HEK293 (cell line): ENCODE measurements around the gene KY.

Experiments used
- CTCF ChIA-PET: fragments of 350-600 bp; formaldehyde crosslinking; extraction: SDS; loops from one replicate; lab custom pipeline; 2021; ENCODE audit warnings: antibody characterized with exemption; lab: Yijun Ruan, JAX
- POLR2A ChIA-PET: fragments of 300-600 bp; formaldehyde crosslinking; extraction: SDS; loops from one replicate; lab custom pipeline; 2020; ENCODE audit warnings: antibody characterized with exemption, inconsistent platforms; lab: Yijun Ruan, JAX
- H3K27ac ChIP-seq: fragments of 200-500 bp; sonication (Bioruptor generic); 2 replicates; pipeline ENCODE4 v1.5.1; 2014; ENCODE audit warnings: low read depth, low read length, control low read depth, inconsistent platforms; ENCODE audit errors: extremely low read depth
- H3K36me3 ChIP-seq, 2 experiments: fragments of 200-500 bp in 1 of 2; sonication (Bioruptor generic) in 1 of 2; 1 replicate in 1 of 2; 2 replicates in 1 of 2; pipeline ENCODE4 v1.5.1; 2014 to 2017; ENCODE audit warnings: inconsistent platforms in 2 of 2, low read length in 2 of 2; ENCODE audit not compliant: control insufficient read depth in 2 of 2, insufficient read depth in 1 of 2
- H3K4me1 ChIP-seq: fragments of 200-500 bp; sonication (Bioruptor generic); 2 replicates; pipeline ENCODE4 v1.5.1; 2014; ENCODE audit warnings: mild to moderate bottlenecking, low read length, inconsistent platforms; ENCODE audit not compliant: control insufficient read depth, insufficient read depth
- H3K4me3 ChIP-seq: 2 replicates; pipeline ENCODE4 v1.5.1; 2011; ENCODE audit warnings: low read depth, mild to moderate bottlenecking, control low read depth, low read length, moderate library complexity
- H3K9me3 ChIP-seq: fragments of 200-500 bp; sonication (Bioruptor generic); 2 replicates; pipeline ENCODE4 v1.5.1; 2014; ENCODE audit warnings: low read depth, low read length, inconsistent platforms; ENCODE audit not compliant: control insufficient read depth, insufficient read depth
- MEIS1 ChIP-seq: sonication (generic); formaldehyde crosslinking; IDR thresholded peaks from 2 replicates; pipeline ENCODE4 v1.8.1; 2022; ENCODE audit warnings: missing genetic modification reagents, mild to moderate bottlenecking, borderline replicate concordance
- REPIN1 ChIP-seq: fragments of 450-650 bp; formaldehyde crosslinking; IDR thresholded peaks from 2 replicates; pipeline ENCODE4 v1.5.1; 2017; ENCODE audit warnings: missing biosample characterization, missing genetic modification characterization, low read depth
- ZNF2 ChIP-seq: fragments of 450-650 bp; formaldehyde crosslinking; IDR thresholded peaks from 2 replicates; pipeline ENCODE4 v1.5.1; 2016; ENCODE audit warnings: missing biosample characterization, missing genetic modification characterization
- ZNF239 ChIP-seq: fragments of 450-650 bp; formaldehyde crosslinking; IDR thresholded peaks from 2 replicates; pipeline ENCODE4 v1.5.1; 2016; ENCODE audit warnings: missing biosample characterization, missing genetic modification characterization
- ZNF274 ChIP-seq, 2 experiments: fragments of 200-500 bp in 1 of 2; fragments of 450-650 bp in 1 of 2; sonication (Bioruptor generic) in 1 of 2; formaldehyde crosslinking in 1 of 2; IDR thresholded peaks; 2 replicates each; pipeline versions ENCODE4 v1.5.1 to v1.6.1; 2014 to 2016; ENCODE audit warnings: borderline replicate concordance in 1 of 2, inconsistent platforms in 1 of 2, low read length in 1 of 2, missing biosample characterization in 1 of 2, missing genetic modification characterization in 1 of 2
- ZNF37A ChIP-seq: fragments of 450-650 bp; IDR thresholded peaks from 2 replicates; pipeline ENCODE4 v1.5.1; 2018; ENCODE audit warnings: missing biosample characterization, missing genetic modification characterization
- ZNF544 ChIP-seq: fragments of 450-650 bp; formaldehyde crosslinking; IDR thresholded peaks from 2 replicates; pipeline ENCODE4 v1.5.0; 2017; ENCODE audit warnings: missing biosample characterization, missing genetic modification characterization
- ZNF561 ChIP-seq: fragments of 450-650 bp; IDR thresholded peaks from 2 replicates; pipeline ENCODE4 v1.5.1; 2018; ENCODE audit warnings: missing biosample characterization, missing genetic modification characterization, borderline replicate concordance
- ZNF610 ChIP-seq: fragments of 450-650 bp; formaldehyde crosslinking; IDR thresholded peaks from 2 replicates; pipeline ENCODE4 v1.5.1; 2016; ENCODE audit warnings: missing biosample characterization, missing genetic modification characterization, borderline replicate concordance
- ZNF654 ChIP-seq: fragments of 450-650 bp; formaldehyde crosslinking; IDR thresholded peaks from 2 replicates; pipeline ENCODE4 v1.5.1; 2016; ENCODE audit warnings: low read depth, missing biosample characterization, missing genetic modification characterization
- ZNF677 ChIP-seq: fragments of 450-650 bp; IDR thresholded peaks from 2 replicates; pipeline ENCODE4 v1.5.0; 2018; ENCODE audit warnings: missing biosample characterization, mild to moderate bottlenecking, missing genetic modification characterization, moderate library complexity
- TF ChIP-seq, protein P1 (sequence below): fragments of 450-650 bp; formaldehyde crosslinking; IDR thresholded peaks from 2 replicates; pipeline ENCODE4 v1.5.1; 2017; ENCODE audit warnings: missing biosample characterization, missing genetic modification characterization
- TF ChIP-seq, protein P2 (sequence below): fragments of 450-650 bp; formaldehyde crosslinking; IDR thresholded peaks from 2 replicates; pipeline ENCODE4 v1.5.1; 2016; ENCODE audit warnings: missing biosample characterization, missing genetic modification characterization
- TF ChIP-seq, protein P3 (sequence below): fragments of 450-650 bp; formaldehyde crosslinking; IDR thresholded peaks from 2 replicates; pipeline ENCODE4 v1.5.1; 2017; ENCODE audit warnings: missing biosample characterization, missing genetic modification characterization
- TF ChIP-seq, protein P4 (sequence below): fragments of 450-650 bp; formaldehyde crosslinking; IDR thresholded peaks from 2 replicates; pipeline ENCODE4 v1.5.1; 2016; ENCODE audit warnings: missing biosample characterization, missing genetic modification characterization
- TF ChIP-seq, protein P5 (sequence below): fragments of 450-650 bp; formaldehyde crosslinking; IDR thresholded peaks from 2 replicates; pipeline ENCODE4 v1.5.1; 2017; ENCODE audit warnings: missing biosample characterization, missing genetic modification characterization
- TF ChIP-seq, protein P6 (sequence below): fragments of 450-650 bp; formaldehyde crosslinking; IDR thresholded peaks from 2 replicates; pipeline ENCODE4 v1.5.1; 2016; ENCODE audit warnings: missing biosample characterization, missing genetic modification characterization

The KY gene

DNA sequence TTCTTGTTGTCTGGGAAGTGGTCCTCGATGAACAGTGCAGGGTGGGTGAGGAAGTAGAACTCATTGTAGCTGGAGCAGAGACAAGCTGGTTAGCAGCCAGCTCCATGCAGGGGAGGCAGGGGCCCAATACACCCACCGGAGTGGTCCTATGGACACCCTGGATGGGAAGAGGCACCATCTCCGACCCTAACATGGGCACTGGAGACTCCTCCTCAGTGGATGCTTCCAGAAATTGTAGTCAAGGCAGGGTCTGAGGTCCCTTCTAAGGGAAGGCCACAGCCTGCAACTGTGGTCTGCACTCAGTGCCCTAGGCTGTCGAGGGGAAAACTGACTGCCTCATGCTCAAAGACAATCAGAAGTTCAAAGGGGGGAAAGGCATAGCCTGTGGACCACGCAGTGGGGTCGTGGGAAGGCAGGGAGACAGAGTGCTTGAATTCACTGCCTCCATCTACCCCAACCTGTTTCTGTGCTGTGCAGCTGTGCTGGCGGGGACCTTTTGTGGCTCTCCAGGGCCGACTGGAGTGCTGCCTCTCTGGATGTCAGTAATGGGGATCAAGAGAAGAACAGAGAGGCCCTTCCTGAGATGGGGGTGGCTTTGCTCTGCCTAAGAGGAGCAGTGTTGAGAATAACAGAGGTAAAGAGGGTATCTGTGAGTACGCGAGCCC is 41.9 kb downstream of the KY start:
- ChIA-PET CTCF (interaction anchor here (1.2 kb wide), 1 partner anchor 895 kb away, joined by 5 read pairs; no protein-coding TSS in a partner anchor), POLR2A (no interaction called here)
- TF ChIP-seq, protein P1, sequence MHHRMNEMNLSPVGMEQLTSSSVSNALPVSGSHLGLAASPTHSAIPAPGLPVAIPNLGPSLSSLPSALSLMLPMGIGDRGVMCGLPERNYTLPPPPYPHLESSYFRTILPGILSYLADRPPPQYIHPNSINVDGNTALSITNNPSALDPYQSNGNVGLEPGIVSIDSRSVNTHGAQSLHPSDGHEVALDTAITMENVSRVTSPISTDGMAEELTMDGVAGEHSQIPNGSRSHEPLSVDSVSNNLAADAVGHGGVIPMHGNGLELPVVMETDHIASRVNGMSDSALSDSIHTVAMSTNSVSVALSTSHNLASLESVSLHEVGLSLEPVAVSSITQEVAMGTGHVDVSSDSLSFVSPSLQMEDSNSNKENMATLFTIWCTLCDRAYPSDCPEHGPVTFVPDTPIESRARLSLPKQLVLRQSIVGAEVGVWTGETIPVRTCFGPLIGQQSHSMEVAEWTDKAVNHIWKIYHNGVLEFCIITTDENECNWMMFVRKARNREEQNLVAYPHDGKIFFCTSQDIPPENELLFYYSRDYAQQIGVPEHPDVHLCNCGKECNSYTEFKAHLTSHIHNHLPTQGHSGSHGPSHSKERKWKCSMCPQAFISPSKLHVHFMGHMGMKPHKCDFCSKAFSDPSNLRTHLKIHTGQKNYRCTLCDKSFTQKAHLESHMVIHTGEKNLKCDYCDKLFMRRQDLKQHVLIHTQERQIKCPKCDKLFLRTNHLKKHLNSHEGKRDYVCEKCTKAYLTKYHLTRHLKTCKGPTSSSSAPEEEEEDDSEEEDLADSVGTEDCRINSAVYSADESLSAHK (tag by site-specific recombination), result no peak
- no peak for TF ChIP-seq ZNF37A (tag by site-specific recombination)
- TF ChIP-seq ZNF561 (tag by site-specific recombination), result no peak
- TF ChIP-seq, protein P2, sequence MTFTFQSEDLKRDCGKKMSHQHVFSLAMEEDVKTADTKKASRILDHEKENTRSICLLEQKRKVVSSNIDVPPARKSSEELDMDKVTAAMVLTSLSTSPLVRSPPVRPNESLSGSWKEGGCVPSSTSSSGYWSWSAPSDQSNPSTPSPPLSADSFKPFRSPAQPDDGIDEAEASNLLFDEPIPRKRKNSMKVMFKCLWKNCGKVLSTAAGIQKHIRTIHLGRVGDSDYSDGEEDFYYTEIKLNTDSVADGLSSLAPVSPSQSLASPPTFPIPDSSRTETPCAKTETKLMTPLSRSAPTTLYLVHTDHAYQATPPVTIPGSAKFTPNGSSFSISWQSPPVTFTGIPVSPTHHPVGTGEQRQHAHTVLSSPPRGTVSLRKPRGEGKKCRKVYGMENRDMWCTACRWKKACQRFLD, result no peak
- TF ChIP-seq, protein P3, sequence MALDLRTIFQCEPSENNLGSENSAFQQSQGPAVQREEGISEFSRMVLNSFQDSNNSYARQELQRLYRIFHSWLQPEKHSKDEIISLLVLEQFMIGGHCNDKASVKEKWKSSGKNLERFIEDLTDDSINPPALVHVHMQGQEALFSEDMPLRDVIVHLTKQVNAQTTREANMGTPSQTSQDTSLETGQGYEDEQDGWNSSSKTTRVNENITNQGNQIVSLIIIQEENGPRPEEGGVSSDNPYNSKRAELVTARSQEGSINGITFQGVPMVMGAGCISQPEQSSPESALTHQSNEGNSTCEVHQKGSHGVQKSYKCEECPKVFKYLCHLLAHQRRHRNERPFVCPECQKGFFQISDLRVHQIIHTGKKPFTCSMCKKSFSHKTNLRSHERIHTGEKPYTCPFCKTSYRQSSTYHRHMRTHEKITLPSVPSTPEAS (tag by site-specific recombination), result no peak
- TF ChIP-seq ZNF654, result no peak
- TF ChIP-seq ZNF610 (tag by site-specific recombination), result no peak
- TF ChIP-seq ZNF2 (tag by site-specific recombination), result no peak
- no peak for TF ChIP-seq ZNF677 (tag by site-specific recombination)
- TF ChIP-seq, protein P4, sequence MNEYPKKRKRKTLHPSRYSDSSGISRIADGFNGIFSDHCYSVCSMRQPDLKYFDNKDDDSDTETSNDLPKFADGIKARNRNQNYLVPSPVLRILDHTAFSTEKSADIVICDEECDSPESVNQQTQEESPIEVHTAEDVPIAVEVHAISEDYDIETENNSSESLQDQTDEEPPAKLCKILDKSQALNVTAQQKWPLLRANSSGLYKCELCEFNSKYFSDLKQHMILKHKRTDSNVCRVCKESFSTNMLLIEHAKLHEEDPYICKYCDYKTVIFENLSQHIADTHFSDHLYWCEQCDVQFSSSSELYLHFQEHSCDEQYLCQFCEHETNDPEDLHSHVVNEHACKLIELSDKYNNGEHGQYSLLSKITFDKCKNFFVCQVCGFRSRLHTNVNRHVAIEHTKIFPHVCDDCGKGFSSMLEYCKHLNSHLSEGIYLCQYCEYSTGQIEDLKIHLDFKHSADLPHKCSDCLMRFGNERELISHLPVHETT, result no peak
- TF ChIP-seq ZNF274 (IDR thresholded peaks at IDR 0.05; ENCODE audit: low read length), result no peak
- TF ChIP-seq ZNF274 (tag by site-specific recombination; IDR thresholded peaks at IDR 0.05; ENCODE audit: borderline replicate concordance), result no peak
- TF ChIP-seq, protein P5, sequence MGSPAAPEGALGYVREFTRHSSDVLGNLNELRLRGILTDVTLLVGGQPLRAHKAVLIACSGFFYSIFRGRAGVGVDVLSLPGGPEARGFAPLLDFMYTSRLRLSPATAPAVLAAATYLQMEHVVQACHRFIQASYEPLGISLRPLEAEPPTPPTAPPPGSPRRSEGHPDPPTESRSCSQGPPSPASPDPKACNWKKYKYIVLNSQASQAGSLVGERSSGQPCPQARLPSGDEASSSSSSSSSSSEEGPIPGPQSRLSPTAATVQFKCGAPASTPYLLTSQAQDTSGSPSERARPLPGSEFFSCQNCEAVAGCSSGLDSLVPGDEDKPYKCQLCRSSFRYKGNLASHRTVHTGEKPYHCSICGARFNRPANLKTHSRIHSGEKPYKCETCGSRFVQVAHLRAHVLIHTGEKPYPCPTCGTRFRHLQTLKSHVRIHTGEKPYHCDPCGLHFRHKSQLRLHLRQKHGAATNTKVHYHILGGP (tag by site-specific recombination), result no peak
- no peak for TF ChIP-seq REPIN1 (tag by site-specific recombination)
- TF ChIP-seq, all 188 proteins: peak for 0
- no peak overlapping the region for H3K4me3 ChIP-seq
- no peaks in the 10 kb centered on the region for H3K9me3 ChIP-seq
- no peaks in the 10 kb centered on the region for H3K4me1 ChIP-seq
- no peak overlapping the region for H3K27ac ChIP-seq
- no peaks in the 10 kb centered on the region for H3K36me3 ChIP-seq

DNA sequence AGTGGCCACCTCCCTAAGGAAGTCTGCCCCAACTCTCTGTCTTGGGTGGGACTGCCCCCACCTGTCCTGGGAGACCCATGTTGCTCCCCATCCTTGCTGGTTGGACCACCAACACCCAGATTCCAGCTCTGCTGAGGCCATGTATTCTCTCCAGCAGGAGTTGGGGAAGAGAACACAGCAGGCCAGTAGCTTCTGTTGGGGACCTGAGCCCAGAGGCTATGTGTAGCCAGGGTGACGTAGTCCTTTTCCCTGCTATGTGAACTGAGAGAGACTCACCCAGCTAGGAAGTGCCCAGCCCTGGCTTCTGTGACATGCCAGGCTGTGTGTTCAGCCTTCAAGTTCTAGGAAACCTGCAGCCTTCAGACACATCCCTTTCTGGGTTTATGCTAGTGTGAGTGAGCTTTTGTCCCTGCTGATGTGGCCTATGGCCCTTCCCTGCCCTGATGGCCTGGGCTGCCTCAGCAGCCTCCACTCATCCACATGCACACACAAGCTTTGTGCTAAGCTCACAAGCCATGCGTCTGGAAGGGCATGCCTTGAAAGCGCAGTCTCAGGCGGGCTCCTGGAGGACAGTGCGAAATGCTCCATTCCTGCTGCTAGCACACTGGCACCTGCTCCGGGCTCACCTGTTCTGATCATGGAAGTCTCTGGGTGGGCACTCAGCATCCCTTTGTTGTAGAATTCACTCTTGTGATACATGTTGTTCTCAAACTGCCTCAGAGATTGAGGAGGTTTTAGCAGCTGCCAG is 42.6 kb downstream of the KY start:
- Histone ChIP-seq H3K27ac (no peak overlapping the region), H3K4me3 (no peak overlapping the region), H3K36me3 (no peaks in the 10 kb centered on the region), H3K9me3 (no peaks in the 10 kb centered on the region), H3K4me1 (no peaks in the 10 kb centered on the region)
- ChIA-PET CTCF (interaction anchor here (0.6 to 1.2 kb wide), 2 partner anchors 8 to 896 kb away, joined by 3 to 5 read pairs; no protein-coding TSS in a partner anchor), POLR2A (no interaction called here)
- TF ChIP-seq ZNF239 (tag by site-specific recombination), result no peak
- TF ChIP-seq ZNF544 (tag by site-specific recombination), result no peak
- no peak for TF ChIP-seq MEIS1 (CRISPR knock-in tag)
- TF ChIP-seq, protein P6, sequence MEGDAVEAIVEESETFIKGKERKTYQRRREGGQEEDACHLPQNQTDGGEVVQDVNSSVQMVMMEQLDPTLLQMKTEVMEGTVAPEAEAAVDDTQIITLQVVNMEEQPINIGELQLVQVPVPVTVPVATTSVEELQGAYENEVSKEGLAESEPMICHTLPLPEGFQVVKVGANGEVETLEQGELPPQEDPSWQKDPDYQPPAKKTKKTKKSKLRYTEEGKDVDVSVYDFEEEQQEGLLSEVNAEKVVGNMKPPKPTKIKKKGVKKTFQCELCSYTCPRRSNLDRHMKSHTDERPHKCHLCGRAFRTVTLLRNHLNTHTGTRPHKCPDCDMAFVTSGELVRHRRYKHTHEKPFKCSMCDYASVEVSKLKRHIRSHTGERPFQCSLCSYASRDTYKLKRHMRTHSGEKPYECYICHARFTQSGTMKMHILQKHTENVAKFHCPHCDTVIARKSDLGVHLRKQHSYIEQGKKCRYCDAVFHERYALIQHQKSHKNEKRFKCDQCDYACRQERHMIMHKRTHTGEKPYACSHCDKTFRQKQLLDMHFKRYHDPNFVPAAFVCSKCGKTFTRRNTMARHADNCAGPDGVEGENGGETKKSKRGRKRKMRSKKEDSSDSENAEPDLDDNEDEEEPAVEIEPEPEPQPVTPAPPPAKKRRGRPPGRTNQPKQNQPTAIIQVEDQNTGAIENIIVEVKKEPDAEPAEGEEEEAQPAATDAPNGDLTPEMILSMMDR (tag by site-specific recombination), result no peak
